ENCODE measurements around the gene NPIPA2.
"Not testable (repeated sequence)": the region's sequence is repeated elsewhere in the genome, so short reads cannot be mapped to it uniquely, and the experiment has no call there.

Gene NPIPA2

DNA sequence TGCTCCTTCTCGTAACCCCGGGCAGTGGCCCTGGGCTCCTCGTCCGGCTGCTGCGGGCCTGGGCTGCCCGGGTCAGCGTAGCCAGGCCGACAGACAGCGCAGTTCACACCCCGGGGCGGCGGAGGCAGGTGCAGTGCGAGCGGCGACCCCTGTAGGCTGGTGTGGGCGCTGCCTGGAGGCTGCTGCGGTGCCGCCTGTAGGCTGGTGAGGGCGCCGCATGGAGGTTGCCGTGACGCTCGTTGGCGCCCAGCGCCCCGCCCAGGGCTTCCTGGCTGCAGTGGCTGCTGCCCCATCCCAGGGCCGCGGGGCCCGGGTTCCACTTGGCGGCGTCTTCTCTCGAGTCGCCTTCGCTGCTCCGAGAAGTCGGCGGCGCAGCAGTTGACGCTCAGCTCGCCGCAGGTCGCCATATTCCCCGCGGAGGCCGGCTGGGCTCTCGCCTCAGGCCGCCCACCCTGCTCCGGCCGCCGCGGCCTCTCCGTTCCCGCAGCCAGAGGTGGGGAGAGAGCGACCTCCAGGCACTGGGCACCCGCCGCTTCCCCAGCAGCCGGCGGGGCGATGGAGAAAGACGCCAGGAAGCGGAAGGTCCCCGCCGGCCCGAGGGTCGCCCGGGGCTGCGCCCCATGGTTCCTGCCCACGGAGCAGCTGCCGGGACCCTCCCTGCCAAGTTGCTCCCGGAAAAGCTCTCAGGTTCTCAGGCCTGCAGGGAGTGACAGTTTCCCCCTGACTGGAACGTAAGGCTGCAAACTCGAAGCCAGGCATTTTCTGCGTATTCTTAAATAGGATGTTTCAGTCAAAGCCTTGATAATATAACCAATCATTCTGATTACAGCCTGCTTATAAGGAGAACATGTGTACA is at the start of gene NPIPA2:
Gene NPIPA2, plus strand, starts transcription at position 261 of the 856 bp plus-strand sequence. CDS start 5,533 bp downstream, outside the sequence.
- DNase-seq = not testable (repeated sequence)

DNA sequence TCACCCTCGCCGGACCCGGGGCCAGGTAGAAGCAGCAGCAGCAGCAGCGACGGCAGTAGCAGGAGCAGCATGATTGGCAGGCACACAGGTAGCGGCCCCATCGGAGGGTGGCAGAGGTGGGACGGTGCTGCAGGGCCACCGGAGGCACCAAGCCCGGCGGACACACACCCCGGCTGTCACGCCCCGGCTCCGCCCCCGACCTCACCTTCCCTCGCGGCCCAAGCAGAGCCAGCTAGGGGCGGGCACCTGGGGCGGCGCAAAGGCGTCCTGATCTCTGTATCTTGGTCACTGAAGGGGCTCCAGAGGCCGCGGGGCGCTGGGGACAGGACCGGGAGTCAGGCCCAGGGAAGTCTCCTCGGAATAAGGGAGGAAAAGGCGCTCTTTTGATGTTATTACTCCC is 48.2 kb upstream of the NPIPA2 start, which contains the start of gene PLA2G10:
Gene PLA2G10, minus strand, starts transcription at position 180 of the 400 bp plus-strand sequence. Its CDS starts 79 bp downstream, at position 101.
- DNase-seq = not testable (repeated sequence)

DNA sequence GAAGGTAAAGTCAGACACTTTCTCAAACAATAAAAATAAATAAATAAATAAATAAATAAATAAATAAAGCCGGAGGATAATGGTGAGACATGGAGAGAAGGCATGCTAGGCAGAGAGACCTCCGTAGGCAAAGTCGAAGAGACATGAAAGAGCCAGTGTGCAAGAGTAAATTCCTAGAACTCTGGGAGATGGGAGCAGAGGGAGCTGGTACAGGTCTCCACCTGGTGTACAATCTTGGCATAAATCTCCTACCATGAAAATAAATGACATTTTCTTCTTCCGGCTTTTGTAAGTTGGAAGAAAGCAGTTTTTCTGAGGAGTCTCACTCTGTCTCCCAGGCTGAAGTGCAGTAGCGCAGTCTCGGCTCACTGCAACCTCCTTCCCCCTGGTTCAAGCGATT is 40.5 kb upstream of the NPIPA2 start:
- DNase-seq = not testable (repeated sequence)

DNA sequence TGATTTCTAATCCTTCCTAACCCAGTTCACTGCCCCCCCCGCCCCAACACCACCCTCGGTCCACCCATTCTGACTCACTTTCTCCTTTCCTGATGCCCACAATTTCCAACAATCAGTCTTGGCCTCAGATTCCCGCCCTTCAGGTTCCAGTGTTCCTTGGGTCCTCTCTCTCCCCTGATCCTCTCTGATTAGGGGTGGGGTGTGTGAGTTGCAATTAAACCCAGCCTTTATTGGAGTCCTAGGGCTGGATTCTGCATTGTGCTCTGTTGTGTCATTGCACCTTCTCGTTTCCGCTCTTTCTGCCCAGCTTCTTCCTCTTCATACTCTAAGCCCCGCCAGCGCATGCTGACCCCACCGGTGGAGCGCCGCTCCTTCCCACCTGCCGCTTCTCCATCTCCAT is 39.7 kb upstream of the NPIPA2 start:
- not testable (repeated sequence) for DNase-seq

DNA sequence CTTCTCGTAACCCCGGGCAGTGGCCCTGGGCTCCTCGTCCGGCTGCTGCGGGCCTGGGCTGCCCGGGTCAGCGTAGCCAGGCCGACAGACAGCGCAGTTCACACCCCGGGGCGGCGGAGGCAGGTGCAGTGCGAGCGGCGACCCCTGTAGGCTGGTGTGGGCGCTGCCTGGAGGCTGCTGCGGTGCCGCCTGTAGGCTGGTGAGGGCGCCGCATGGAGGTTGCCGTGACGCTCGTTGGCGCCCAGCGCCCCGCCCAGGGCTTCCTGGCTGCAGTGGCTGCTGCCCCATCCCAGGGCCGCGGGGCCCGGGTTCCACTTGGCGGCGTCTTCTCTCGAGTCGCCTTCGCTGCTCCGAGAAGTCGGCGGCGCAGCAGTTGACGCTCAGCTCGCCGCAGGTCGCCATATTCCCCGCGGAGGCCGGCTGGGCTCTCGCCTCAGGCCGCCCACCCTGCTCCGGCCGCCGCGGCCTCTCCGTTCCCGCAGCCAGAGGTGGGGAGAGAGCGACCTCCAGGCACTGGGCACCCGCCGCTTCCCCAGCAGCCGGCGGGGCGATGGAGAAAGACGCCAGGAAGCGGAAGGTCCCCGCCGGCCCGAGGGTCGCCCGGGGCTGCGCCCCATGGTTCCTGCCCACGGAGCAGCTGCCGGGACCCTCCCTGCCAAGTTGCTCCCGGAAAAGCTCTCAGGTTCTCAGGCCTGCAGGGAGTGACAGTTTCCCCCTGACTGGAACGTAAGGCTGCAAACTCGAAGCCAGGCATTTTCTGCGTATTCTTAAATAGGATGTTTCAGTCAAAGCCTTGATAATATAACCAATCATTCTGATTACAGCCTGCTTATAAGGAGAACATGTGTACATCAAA is 38.9 kb upstream of the NPIPA2 start, which contains the start of gene NPIPA3:
Gene NPIPA3, plus strand, starts transcription at position 256 of the 856 bp plus-strand sequence. CDS start 5,533 bp downstream, outside the sequence.
- not testable (repeated sequence) for DNase-seq

DNA sequence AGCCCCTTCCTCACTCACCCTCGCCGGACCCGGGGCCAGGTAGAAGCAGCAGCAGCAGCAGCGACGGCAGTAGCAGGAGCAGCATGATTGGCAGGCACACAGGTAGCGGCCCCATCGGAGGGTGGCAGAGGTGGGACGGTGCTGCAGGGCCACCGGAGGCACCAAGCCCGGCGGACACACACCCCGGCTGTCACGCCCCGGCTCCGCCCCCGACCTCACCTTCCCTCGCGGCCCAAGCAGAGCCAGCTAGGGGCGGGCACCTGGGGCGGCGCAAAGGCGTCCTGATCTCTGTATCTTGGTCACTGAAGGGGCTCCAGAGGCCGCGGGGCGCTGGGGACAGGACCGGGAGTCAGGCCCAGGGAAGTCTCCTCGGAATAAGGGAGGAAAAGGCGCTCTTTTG is 9.1 kb upstream of the NPIPA2 start:
- DNase-seq = not testable (repeated sequence)

DNA sequence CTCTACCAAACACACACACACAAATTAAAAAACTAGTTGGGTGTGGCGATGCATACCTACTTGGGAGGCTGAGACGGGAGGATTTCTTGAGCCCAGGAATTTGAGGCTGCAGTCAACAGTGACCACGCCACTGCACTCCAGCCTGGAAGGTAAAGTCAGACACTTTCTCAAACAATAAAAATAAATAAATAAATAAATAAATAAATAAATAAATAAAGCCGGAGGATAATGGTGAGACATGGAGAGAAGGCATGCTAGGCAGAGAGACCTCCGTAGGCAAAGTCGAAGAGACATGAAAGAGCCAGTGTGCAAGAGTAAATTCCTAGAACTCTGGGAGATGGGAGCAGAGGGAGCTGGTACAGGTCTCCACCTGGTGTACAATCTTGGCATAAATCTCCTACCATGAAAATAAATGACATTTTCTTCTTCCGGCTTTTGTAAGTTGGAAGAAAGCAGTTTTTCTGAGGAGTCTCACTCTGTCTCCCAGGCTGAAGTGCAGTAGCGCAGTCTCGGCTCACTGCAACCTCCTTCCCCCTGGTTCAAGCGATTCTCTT is 1.4 kb upstream of the NPIPA2 start:
- not testable (repeated sequence) for DNase-seq

DNA sequence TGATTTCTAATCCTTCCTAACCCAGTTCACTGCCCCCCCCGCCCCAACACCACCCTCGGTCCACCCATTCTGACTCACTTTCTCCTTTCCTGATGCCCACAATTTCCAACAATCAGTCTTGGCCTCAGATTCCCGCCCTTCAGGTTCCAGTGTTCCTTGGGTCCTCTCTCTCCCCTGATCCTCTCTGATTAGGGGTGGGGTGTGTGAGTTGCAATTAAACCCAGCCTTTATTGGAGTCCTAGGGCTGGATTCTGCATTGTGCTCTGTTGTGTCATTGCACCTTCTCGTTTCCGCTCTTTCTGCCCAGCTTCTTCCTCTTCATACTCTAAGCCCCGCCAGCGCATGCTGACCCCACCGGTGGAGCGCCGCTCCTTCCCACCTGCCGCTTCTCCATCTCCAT is 539 bp upstream of the NPIPA2 start:
- not testable (repeated sequence) for DNase-seq

DNA sequence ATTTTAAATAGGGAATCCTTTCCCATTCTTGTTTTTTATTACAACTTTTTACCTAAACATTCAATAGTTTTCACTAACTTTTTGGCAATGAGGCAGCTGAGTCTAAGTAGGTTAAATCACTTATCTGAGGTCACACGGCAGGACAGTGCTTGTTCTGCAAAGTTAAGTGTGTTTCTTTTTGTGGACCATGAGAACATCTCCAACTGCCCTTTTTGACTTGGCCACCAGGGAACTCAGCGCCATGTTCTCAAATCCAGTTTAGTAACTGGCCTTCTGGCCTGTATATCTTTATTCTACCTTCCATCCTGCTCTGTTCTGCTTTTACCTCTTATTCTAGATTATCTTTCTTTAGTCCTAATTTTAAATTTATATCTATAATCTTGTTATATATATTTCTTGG is 31.3 kb downstream of the NPIPA2 start:
- DNase-seq = not testable (repeated sequence)

DNA sequence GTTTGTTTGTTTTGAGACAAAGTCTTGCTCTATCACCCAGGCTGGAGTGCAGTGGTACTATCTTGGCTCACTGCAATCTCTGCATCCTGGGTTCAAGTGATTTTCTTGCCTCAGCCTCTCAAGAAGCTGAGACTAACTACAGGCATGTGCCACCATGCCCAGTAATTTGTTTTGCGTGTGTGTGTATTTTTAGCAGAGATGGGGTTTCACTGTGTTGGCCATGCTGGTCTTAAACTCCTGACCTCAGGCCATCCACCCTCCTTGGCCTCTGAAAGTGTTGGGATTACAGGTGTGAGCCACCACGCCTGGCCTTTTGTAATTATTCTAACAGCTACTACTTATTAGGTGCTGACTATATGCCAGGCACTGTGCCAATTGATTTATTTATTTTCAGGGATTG is 33.3 kb downstream of the NPIPA2 start:
- not testable (repeated sequence) for DNase-seq

DNA sequence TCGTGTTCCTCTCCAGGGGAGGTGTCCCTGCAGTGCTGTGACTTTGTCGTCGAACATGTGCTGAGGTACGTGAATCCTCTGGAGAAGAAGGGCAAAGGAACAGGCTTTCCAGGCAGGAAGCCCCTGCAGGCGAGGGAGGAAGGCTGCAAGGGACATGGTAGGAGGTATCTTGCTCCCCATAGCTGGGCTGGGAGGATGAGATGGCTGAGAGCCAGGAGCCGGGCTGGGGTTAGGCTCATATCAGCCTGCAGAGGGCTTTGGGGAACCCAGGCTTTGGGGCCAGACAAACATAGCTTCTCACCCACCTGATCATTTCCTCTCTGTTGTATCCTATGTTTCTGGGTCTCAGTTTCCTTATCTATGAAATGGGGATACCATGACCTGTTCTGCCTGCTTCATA is 34.4 kb downstream of the NPIPA2 start:
- not testable (repeated sequence) for DNase-seq

DNA sequence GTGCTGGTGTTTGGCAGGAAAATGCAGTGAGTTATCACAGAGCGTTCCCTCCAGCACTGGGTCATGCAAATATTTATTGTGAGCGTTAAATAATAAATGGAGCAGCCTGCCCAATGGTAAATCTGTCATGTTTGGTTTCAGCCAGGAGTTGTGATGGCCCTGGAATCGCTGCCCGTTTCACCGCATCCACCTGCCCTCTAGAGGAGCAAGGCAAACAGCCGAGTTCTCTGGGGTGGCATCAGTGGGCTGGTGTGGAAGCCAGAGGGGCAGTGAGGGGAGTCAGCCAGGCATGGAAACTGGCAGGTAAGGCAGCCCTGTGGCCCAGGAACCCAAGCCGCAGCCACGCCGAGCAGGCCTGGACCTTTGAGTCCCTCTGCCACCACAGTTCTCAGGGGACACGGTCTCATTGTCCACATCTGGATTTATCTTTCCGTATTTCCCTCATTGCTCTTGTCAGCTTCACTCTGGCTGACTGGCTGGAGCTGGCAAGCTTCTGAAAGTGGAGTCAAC is 37.1 kb downstream of the NPIPA2 start:
- not testable (repeated sequence) for DNase-seq

DNA sequence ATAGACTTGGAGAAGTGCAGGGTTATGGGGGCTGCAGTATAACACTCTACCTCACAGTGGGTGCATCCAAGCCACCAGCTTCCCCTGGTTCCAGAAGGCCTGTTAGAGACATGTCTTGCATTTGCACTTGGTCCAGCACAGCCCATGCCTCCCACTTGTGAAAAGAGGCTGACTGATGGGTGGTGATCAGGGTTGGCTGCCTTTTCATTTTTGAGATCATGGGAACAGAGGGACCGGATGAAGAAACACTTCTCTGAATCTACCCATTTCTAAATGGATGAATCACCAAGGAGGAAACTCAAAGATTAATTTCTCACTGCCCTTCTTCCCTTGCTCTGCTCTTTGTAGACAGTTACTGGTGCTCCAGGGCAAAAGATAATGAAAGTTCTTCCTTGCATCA is 43.8 kb downstream of the NPIPA2 start:
- DNase-seq = not testable (repeated sequence)

DNA sequence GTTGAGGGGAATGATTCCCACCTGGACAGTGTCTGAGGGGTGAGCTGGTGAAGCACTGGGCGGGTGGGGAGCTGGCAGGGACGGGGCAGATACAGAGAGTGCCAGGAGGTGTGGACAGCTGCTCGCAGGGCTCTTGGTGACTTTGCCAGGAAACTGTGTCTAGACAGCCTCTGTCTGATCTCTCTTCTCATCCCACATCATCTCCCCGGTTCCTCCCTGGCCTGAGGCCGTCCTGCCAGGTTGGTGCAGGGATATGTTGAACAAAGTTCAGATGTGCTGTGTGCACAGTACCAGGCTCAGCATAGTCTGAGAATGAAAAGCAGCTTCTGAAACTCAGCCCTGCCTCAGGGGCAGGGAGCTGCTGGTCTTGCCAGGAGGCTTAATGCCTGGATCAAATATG is 47.2 kb downstream of the NPIPA2 start:
- not testable (repeated sequence) for DNase-seq

DNA sequence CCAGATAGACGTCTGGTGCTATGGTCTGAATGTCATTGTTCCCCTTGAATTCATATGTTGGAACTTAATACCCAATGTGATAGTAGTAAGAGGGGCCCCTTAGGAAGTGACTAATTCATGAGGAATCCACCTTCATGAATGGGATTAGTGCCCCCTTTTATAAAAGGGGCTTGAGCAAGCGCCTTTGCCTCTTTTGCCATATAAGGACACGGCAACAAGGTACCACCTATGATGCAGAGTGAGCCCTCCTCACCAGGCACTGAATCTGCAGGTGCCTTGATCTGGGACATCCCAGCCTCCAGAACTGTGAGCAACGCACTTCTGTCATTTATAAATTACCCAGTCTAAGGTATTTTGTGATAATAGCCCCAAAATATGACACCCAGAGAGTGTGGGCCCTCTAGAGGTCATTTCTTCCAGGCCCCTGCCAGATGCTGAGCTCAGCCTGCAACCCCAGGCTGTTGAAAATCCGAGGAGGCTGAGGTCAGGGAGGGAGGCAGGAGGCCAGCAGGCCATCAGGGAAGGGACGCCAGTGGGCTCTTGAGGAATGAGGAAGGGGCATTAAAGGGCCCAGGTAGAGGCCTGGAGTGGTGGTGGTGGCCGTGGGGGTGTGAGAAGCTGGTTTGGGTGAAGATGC is 48.1 kb downstream of the NPIPA2 start:
- not testable (repeated sequence) for DNase-seq

DNA sequence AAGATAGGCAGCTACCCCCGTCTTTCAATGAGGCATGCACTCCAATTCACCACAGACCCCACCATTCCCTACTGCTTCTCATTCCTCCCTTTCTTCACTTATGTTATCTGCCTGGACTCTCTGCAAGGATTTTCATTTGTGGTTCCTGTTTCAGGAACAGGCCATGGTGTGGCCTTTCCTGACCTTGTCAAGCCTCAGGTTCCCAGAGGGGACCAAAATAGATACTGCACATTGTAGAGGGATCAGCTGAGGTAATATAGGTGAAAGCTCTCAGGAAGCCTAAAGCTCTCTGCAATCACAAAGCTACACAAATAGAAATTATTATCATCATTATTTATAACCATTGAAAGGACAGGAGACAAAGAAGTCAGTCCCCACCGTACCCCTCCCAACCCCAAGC is 50.6 kb downstream of the NPIPA2 start:
- not testable (repeated sequence) for DNase-seq

DNA sequence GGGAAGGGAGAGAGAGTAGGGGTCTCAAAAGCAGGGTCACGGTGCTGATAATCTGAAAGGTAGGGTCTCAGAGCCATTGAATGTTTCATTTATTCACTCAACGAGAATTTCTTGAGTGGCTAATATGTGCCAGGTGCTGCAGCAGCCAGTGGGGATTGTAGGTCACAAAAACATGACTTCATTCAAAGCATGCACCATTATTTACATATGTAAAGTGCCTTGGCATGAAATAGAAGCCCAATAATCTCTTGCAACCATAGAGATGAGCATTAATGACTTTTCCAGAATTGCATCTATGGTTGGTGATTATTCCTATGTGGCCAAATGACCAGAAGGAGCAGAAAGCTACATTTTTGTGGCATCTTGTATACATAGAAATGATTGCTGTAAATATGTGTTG is 55.2 kb downstream of the NPIPA2 start:
- not testable (repeated sequence) for DNase-seq

DNA sequence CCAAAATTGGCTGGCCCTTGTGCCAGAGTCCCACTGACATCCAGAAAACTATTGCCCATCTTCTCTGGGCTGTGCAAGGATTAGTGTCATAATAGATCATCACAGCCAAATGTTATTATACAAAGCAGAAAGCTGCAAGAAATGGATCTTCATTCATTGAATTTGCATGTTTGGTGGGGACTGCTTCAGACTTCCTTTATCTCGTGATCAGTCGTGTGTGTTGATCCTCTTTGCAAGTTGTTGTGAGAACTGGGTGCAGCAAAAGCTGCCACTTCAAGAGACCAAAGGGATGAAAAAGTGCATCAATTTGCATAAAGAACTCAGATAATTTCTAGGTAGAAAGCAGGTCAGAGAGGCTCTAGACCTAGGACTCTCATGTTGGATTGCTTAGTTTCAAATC is 61.2 kb downstream of the NPIPA2 start:
- DNase-seq = not testable (repeated sequence)

DNA sequence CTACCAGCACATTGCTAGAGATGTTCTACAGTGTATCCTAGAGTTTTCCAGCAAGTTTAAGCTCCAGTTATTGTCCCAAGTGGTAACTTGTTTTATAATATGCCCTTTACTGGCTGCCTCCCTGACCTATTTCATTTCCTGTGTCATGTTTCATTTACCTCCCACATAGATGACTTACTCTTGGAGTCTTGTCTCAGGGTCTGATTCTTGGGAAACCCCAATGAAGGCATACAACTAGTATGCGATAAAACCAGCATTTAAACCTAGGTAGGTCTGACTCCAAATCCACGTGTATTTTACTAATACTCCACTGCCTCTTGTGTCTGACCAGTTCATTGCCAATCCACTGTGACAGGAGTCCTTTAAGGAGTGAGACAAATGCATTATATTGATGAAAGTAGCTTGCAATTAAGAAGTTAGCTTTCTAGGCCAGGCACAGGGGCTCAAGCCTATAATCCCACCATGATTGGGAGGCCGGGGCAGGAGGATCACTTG is 64.9 kb downstream of the NPIPA2 start:
- not testable (repeated sequence) for DNase-seq

DNA sequence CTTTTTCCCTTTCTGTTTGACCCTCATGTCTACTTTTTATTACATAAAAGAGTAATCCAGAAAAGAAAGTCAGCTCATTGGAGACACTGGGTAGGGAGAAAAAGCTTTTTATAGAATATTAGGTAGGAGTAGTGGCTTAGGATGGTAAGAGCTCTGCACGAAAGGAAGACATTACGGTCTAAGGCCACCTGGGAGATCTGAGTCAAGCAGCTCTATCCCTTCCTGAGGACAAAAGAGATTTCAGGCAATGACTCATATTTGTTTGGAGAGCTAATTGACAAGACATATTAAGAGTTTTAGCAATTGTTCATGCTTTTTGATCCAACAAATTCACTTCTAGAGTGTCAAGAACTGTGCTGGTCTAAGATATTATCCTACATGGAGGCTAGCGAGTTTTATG is 71.6 kb downstream of the NPIPA2 start:
- DNase-seq = not testable (repeated sequence)

Measured in amniotic stem cell (primary cell).